CD4-positive, alpha-beta T cell treated with Interleukin-17A for 4 hours (primary cell): Measurements from ENCODE around the gene RFX2.

ENCODE experiments used
- DNase-seq: peaks from one replicate; pipeline ENCODE4 v3.0.0-alpha.2; 2020; ENCODE audit warnings: mixed read lengths

The RFX2 gene

DNA sequence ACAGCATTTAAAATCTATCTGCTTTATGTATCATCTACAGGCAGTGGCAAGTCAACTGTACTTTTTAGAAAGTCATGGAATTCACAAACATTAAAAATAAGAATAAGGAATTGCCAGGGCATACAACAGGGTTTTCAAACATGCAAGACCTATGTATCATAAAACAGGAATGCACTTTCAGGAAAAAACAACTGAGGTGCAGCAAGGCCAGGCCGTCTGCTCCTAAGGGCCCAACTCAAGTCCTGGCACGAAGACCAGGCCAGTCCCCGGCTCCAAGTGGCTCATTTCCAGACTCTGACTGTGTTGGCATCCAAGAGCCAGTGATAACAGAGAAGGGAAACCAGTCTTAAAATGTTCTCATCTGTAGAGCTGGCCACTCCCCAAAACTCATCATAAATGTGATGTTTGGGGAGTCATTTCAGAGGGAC, 7.1 kb downstream of the RFX2 start:
- no peak for DNase-seq

- no peak for DNase-seq
These were observed 8.3 kb downstream of the RFX2 start for GRCh38 chr19:6101991-6102390.

DNA sequence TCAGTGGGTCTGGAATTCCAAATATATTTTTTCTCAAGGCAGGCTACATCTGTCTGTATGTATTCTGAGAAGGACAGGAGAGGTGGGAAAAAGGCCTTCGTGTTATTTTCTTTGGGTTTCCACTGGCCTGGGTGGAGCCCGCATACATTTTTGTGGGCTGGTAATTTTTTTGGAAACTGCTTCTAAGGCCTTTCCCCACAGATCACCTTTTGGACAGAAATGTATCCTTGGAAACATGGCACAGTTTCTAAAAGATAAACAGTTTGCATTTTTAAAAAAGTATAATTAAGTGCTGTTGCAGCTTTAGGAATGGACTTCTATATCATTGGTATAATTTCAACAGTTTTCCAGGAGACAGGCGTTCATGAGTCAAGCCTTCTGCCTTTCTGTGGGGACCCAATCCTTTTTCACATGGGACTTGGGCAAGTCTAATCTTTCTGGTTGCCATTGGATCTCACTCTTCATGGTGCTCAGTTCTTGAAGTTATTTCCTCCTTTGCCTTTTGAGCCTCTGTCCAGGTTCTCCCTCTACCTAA, 8.9 kb downstream of the RFX2 start:
- no peak for DNase-seq

- peak; percentile 52 for DNase-seq
These were observed 9.9 kb downstream of the RFX2 start for GRCh38 chr19:6100284-6100915.

DNA sequence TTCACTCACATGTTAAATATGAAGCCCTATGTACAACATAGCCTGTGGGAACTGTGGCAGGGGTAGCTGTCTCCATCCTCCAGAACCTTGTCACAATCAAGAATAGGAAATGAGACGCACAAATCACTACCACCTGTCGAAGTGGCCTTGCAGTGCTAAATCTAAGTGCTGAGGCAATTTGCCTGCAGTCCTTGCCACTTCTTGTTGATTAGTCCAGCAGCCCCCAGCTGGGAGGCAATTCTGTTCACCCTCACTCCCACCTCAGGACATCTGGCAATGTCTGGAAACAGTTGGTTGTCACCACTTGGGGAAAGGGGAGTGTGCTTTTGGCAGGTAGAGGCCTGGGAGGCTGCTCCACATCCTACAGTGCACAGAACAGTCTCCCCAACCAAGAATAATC, 10.7 kb downstream of the RFX2 start:
- DNase-seq: no peak

GRCh38 chr19:6099033-6099432, 11.3 kb downstream of the RFX2 start:
- DNase-seq: no peak

DNA sequence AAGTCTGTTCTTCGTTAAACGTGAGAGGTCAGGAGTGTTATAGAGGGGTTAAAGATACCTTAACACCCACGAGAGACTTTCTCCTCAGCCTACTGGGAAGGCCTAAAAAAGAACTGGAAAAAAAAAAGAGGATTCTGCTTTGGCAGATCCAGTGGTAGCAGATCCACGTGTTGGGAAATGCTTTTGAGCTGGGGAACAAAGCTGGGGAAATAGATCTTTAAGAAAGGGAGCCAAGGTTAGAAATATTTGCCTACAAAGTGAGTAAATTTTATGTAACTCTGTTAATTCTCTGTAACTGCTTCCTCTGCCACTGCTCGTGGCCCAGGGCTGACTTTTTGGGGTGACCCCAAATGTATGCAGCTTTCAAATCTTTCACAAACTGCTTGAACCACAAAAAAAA, 11.7 kb downstream of the RFX2 start:
- no peak for DNase-seq

DNA sequence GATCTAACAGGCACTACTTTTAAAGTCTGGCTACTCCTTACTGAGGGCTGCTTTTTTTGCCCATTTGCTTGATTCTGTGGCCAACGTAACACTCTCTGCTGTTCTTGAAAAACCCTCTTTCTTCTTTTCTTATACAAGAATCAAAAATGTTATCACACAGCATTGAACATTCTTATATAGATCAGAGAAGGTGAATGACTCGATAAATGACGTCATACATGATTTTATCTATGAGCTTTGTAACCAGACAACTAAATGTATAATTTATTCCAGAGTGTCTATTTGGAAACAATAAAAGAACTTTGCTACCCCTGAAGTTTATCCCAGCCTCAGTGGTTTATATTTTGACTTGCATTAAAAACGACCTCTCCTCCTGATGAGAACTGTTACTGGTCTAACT, 12.4 kb downstream of the RFX2 start:
- no peak for DNase-seq

DNA sequence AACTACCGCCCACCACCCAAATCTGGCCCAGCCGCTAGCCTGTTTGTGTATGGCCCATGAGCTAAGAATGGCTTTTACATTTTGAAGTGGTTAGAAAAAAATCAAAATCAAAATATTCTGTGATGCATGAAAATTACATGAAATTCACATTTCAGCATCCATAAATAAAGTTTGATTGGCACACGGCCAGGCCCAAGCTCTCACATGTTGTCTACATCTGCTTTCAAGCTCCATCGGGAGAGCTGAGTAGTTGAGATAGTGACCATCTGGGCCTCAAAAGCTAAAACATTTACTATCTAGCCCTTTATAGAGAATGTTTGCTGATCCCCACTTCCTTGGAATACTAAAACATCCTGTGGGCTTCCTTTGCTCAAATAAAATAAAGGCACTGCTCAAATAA, 14.5 kb downstream of the RFX2 start:
- DNase-seq: no peak

DNA sequence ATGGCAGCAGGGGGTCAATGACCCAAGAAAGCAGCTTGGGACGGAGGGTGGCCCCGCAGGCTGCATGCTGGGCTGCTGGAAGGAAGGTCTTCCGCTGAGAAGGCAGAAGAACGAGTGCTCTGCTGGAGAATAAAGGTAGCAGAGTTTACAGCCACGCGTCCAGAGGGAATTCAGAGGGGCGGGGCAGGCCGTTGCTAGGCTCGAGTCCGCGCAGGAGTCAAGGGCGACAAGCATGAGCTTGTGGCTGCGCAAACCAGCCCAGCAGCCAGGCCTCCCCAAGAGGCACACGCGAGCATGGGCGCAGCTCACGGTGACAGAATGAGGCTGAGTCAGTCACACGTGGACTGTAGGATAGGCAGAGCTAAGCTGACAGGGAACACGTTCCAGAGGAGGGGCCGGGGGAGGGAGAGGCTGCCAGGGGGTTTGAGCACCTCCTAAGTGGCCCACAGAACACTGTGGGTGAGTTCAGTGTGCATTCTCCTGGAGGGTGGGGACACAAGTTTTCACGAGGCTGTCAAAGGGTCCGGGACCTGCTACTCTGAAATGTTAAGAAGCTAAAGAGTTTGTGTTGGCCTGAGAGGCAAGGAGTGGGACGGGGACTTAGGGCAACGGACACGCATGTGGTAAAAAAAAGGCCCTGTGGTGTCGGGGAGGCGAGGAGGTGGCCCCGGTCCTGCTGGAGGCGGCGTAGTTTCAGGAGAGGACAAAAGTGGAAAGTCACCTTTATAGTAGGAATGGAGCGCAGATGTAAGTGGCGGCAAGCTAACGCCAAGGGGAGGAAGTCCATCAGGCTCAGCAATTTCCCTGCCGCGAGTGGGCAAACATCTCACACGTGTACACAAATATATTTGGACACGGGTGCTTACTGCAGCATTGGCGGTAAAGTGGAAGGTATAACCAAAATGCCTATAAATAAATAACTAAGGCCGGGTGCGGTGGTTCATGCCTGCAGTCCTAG, 17.7 kb downstream of the RFX2 start:
- no peak for DNase-seq

DNA sequence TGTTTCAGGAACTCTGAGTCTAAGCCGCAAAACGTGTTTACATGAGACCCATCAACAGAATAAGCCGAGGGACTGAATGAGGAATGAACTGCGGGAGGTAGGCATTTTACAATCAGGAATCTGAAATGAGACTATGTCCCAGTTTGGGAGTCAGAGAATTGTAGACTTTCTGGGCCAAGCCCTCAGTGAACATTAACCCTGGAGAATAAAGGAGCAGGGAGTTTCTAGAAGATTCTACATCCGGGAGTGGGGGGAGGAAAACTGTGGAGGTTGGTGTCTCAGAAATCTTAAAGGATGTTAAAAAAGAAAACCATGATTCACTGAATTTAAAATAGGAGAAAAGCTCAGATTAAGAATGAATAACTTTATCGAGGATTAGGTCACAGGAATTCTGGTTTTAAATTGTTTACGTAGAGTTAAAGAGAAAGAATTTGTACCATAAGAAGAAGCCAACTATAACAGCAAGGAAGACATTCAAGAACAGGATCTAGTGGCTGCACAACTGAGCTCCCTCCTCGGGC, 18.5 kb downstream of the RFX2 start:
- no peak for DNase-seq

- no peak for DNase-seq
These were observed 19.7 kb downstream of the RFX2 start for GRCh38 chr19:6090634-6091033.

- DNase-seq: no peak
These were observed 21.7 kb downstream of the RFX2 start for GRCh38 chr19:6088602-6089049.

GRCh38 chr19:6087074-6087571, 23.2 kb downstream of the RFX2 start:
- DNase-seq: peak; percentile 63

- no peak for DNase-seq
These were observed 24.1 kb downstream of the RFX2 start for GRCh38 chr19:6086068-6086788.

GRCh38 chr19:6084821-6085220, 25.5 kb downstream of the RFX2 start:
- no peak for DNase-seq

- DNase-seq: no peak
These were observed 31.2 kb downstream of the RFX2 start for GRCh38 chr19:6079107-6079506.

DNA sequence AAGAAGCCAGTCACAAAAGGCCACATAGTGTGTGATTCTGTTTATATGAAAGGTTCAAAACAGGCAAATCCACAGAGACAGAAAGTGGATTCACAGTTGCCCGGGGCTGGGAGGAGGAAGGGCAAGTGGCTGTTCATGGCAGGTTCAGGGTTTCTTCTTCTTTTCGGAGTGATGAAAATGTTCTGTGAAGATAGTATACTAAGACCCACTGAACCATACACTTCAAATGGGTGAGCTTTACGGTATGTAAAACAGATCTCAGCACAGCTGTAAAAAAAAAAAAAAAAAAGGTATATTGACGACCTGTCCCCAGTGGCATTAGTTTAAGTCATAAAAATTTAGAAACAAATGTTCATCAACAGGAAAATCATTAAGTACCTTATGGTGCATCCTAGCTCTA, 32.2 kb downstream of the RFX2 start:
- no peak for DNase-seq

GRCh38 chr19:6076675-6077463, 33.4 kb downstream of the RFX2 start:
- no peak for DNase-seq

- no peak for DNase-seq
These were observed 34.0 kb downstream of the RFX2 start for GRCh38 chr19:6076291-6076665.

- DNase-seq: peak; percentile 27
These were observed 35.4 kb downstream of the RFX2 start for GRCh38 chr19:6074709-6075403.
